NK-92 treated with Interleukin-12 subunit alpha and Interleukin-12 subunit beta, amount 100 ng/mL, for 24 hours (cell line): ENCODE results near the gene KIF2C.
A peak's percentile ranks its signal among the peaks of the same experiment; 100 is the strongest.
"Not testable (repeated sequence)": the region's sequence is repeated elsewhere in the genome, so short reads cannot be mapped to it uniquely, and the experiment has no call there.

Experiments
- DNase-seq: peaks from one replicate; lab custom pipeline; 2025; lab: John Stamatoyannopoulos, UW

Gene KIF2C

DNA sequence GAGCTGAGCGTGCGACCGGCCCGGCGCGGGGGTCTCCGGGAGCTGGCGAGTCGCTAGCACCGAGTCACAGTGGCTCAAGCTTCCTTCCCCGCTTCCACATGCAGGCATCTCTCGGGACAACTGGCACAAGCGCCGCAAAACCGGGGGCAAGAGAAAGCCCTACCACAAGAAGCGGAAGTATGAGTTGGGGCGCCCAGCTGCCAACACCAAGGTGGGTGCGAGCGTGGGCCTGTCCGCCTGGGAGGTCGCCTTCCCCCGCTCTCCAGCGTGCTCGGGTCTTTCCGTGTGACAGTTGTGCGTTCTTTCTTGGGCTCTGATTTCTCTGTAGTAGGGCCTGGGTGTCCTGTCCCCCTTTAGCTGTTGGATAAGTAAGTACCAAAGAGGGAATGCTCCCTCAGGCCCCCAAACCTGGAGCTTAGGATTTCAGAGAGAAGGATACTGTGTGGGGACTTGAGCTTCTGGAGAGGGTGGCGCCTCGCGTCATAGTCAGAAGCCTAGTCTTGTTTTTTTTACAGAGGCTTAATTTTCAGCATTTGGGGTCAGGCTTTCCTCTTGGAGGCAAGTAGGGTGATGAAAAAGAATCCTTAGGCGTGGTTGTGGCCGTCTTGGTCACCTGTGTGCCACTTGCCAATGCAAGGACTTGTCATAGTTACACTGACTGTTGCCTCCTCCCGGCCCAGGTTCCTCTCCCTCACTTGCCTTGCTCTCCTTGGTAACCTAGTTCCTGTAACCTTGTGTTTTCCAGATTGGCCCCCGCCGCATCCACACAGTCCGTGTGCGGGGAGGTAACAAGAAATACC is 36.5 kb downstream of the KIF2C start:
- DNase-seq: peak; percentile 51

DNA sequence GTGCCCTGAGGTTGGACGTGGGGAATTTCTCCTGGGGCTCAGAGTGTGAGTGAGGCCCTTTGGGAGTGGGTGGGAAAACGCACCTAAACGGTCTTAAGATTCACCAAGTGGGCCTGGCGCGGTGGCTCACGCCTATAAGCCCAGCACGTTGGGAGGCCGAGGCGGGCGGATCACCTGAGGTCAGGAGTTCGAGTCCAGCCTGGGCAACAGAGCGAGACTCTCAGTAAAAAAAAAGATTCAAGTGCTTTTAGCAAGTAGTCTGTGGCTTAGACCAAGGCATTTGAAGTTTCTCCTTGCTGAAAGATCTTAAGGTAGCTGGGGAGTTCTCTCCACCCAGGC is 37.1 kb downstream of the KIF2C start:
- no peak for DNase-seq

DNA sequence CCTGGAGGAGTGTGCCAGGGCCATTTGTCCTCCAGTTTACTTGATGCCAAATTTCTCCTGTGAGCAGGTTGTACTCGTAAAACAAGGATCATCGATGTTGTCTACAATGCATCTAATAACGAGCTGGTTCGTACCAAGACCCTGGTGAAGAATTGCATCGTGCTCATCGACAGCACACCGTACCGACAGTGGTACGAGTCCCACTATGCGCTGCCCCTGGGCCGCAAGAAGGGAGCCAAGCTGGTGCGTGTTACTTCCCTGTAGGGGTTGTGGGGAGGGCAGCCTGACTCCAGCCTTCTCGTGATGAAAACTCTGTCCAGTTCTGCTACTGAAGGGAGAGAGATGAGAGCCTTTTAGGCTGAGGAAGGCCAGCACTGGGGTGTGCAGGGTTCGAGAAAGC is 37.9 kb downstream of the KIF2C start:
- no peak for DNase-seq

DNA sequence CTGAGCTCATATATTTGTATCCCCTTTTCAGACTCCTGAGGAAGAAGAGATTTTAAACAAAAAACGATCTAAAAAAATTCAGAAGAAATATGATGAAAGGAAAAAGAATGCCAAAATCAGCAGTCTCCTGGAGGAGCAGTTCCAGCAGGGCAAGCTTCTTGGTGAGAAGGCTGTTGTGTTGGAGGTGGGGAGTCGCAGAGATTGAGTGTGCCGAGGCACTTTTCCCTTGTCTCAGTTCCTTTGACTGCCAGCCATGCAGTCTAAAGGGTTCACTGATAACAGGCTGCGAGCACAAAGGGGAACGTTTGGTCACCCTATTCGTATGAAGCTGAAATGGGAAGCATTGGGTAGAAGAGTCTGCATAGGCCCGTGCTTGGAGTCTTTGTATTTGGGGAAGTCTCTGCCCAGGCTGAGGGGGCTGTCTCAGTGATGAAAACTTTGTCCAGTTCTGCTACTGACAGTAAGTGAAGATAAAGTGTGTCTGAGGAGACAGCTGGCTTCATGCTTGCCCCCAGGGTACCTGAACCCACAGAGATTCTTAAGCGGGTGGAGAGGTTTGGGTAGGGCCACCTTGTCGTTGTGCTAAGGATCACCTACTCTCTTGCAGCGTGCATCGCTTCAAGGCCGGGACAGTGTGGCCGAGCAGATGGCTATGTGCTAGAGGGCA is 38.5 kb downstream of the KIF2C start:
- no peak for DNase-seq

DNA sequence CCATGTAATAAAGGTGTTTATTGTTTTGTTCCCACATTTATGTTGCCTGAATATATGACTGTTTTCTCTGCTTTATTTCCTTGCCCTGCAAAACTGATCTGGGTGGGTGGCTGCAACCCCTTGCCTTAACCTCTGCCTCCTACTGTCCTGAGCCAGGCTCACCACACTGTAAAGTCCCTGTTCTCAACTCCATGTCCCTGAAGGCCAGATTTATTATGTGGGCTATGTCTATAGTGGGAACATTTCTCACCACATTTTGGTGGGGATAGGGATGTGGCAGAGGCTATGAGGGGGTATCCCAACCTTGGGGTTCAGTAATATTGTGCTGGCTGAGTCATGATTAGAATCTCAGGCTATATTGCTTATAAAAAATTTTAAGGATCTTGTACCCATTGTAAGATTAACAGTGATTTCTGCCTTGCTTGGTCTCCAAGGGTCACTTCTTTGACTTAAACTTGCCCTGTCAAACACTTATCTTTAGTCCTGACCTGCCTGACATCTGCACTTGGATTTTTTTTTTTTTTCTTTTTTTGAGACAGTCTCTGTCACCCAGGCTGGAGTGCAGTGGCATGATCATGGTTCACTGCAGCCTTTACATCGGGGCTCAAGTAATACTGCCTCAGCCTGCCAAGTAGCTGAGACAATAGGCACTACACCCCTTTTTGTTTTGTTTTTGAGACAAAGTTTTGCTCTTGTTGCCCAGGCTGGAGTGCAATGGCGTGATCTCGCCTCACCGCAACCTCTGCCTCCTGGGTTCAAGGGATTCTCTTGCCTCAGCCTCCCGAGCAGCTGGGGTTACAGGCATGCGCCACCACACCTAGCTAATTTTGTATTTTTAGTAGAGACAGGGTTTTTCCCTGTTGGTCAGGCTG is 39.3 kb downstream of the KIF2C start:
- DNase-seq: no peak

DNA sequence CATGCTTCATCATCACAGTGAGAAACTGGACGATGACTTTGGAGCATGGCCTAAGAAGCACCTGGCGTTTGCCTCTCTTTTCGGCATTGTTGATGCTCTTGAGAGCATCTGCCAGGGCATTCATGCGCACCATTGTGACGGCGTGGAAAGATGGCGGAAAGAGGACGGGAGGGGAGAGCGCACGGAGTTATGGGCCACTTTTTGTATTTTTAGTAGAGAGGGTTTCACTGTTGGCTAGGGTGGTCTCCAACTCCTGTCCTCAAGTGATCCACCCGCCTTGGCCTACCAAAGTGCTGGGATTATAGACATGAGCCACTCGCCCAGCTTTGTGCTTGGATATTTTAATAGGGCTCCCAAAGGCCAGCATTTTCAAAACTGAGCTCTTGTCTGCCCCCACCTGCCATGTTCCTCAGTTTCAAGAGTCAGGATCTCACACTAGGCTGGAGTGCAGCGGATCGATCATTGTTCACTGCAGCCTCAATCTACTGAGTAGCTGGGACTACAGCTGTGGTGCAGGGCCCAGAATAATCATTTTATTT is 41.0 kb downstream of the KIF2C start:
- DNase-seq: no peak

DNA sequence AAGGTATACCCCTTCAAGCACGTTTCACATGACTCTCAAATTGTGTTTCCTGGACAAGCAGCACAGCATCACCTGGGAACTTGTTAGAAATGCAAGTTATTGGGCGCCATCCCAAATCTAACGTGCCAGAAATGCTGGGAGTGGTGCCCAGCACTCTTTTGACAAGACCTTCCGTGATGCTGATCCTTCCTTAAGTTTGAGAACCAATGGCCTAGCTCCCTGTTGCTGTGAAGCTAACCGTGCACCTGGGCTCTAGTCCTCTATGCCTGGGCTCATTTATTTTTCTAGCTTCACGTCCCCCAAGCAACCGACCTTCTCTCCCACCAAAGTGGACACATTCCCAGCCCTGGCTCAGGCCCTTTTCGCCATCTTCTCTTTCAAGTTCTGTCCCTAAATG is 44.1 kb downstream of the KIF2C start:
- no peak for DNase-seq

DNA sequence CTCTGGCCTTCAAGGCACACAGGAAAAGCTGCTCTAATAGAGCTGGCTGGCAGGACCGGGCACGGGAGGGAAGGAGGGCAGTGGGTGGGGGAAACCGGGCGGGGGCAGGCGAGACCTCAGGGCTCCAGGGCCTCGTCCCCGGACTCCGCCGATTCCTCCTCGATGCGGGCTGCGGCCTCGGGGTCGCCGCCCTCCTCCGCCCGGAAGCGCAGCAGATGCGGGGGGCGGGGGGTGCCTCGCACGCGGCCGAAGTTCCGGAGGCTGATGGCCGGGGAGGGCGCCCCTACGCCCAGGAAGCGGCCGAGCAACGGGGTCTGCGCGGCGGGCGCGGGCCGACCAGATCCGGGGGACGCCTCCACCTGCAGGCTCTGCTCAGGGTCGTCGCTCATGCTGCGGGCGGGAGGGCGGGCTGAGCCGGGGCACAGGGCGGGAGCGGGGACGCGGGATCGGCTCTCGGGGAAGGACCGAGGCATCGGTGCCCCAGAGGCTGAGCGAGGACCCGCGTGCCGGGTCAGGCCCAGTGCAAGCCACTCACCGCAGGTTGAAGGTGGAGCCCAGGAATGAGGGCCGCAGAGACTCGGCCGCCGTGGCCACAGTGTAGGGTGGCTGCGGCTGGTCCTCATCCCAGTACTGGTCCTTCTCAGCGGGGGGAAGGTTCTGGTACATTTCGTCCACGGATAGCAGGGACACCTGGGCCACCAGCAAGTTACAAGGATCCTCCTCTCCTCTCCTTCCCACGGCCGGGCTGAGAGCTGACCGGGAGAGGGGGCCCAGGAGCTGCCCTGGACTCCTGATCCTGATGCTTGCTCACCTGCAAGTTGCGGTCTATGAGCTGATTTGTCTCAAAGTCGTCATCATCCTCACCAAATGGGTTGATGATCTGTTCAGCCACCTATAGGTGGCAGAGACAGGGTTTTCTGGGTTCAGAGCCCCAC is 44.7 kb downstream of the KIF2C start:
- no peak for DNase-seq

DNA sequence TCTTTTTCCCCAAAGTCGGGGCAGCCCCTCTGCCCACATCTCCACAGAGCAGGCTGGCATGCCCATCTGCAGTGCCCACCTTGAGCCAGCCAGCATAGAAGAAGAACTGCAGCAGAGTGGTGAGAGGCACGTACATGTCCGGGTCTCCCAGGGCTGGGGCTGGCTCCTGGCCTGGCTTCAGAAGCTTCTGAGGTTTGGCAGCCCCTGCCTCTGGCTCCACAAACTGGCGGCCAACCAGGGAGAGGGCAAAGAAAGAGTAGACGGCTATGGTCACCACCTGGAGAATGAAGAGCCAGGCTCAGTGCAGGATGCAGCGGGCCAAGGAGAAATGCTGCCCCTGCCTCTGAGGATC is 45.4 kb downstream of the KIF2C start:
- DNase-seq: no peak

DNA sequence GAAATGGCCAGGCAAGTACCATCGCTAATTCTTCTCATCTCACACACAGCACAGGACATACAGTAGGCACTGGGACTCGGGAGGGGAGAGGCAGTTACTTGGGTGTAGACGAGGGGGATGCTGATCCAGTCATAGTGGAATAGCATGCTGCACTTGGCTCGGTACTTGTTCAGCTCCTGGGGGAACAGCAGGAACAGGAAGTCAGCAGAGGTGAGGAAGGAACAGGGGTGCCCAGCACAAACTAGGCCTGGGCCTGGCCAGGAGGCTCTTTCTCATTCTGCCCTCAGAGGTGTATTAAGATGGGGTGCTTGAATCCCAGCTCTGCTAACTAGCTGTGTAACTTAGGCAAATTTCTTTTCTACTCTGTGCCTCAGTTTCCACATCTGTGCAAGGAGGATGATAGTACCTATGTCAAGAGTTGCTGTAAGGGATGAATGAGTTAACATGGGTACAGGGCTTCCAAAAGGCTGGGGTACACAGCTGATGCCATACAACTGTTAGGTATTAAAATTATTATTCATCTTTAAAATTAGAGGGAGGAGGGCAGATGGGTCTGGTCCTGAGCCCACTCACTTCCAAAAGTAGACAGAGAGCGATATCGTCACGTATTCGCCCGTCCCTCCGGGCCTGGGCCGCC is 46.0 kb downstream of the KIF2C start:
- DNase-seq: no peak

DNA sequence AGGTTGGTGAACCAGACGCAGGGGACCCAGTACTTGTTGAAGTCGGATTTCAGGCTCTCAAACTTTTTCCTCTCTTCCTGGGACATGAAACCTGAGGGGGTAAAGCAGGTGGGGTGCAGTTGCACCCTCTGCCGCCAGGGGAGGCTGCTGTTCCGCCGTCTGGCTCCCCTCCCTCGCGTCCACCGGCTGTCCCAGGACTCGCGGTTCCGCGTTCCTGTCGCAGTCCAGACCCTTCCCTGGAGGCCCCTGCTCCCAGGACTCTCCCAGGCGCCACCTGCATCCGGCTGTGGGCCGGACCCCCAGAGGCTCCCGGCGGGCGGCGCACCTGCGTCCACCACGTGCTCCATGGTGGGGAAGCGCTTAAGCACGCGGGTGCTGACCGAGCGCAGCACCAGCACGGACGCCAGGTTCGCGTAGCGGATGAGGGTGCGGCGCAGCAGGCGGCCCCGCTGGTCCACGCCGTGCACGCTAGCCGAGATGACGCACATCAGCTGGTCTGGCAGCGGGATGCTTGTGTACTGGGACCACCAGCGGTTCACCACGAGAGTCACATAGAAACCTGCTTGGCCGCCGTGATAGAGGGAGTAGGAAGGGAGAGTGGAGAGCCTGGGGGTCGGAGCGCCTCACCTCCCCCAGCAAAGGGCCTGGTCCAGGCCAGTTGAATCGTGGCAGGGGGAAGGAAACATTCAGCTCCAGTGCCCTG is 46.7 kb downstream of the KIF2C start:
- peak; percentile 49 for DNase-seq

DNA sequence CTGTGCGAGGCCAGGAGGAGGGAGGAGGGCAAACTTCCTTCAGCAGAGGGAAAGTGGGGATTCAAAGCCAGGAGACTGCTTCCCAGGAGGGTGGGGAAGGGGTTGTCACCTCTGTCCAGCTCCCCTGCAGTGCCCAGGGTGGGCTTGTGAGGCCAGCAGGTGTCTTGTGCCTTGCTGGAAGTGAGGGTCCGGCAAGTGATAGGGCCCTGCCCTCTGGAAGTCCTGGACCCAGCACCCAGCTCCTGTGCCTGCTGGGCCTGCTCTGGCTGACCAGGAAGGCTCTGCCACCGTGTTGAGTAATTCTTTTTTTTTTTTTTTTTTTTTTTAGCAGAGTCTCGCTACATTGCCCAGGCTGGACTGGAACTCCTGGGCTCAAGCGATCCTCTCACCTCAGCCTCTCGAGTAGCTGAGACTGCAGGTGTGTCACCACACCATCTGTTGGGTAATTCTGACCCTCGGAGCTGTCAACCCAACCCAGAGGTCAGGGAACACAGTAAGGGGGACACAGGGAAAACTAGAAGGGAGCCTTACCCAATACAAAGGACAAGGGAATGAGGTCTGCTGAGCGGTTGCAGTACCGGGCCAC is 47.3 kb downstream of the KIF2C start:
- DNase-seq: no peak

DNA sequence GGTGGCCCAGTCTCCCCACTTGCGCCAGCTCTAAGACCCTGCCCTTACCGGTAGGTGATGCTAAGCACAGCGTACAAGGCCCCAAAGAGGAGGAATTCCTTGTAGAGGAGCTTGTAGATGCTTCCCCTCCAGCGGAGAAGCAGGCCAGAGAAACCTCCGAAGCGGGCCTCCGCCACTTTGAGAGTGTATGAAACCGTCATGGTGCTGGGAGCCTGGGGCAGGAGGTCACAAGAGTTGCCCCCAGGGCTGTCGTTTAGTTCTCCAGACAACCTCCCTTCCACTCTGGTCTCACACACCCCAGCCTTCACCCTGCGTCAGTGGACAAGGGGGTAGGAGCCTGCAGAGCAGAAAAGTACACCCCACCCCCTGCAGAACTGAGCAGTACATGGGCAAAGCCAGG is 47.9 kb downstream of the KIF2C start:
- DNase-seq: no peak

DNA sequence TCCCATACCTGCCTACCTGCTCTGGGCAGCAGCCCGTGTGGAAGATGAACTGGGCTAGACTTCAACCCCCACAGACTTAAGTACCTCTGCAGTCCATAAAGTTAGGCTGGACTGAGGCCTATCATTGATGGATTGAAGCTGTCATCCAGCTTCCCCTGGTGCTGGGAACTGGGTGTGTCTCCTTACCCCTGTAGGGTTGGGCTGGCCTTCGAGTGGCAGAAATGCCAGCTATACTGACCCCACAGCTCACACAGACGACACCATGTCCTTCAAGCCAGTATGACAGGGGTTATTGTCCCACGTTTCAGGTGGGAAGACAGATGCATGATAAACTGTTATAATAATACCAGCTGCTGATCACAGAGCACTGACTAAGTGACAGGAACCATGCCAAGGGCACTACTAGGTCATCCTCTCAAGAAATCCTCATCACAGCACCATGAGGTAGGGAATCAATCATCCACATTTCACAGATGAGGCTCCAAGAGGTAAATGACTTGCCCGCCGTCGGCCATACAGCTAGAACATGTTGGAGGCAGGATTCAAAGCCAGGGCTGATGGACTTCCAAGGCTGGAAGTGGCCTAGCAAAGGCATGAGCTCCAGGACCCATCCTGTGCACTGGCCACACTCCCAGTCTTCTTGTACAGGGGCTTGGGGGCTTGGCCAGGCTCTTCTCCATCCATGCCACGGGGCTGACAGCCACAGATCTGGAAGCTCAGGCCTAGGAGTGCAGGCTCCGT is 48.7 kb downstream of the KIF2C start, which contains the start of gene BEST4:
Gene BEST4 (minus strand): TSS at position 51 of the 741 bp plus-strand sequence. CDS start 465 bp downstream, outside the sequence.
- no peak for DNase-seq

DNA sequence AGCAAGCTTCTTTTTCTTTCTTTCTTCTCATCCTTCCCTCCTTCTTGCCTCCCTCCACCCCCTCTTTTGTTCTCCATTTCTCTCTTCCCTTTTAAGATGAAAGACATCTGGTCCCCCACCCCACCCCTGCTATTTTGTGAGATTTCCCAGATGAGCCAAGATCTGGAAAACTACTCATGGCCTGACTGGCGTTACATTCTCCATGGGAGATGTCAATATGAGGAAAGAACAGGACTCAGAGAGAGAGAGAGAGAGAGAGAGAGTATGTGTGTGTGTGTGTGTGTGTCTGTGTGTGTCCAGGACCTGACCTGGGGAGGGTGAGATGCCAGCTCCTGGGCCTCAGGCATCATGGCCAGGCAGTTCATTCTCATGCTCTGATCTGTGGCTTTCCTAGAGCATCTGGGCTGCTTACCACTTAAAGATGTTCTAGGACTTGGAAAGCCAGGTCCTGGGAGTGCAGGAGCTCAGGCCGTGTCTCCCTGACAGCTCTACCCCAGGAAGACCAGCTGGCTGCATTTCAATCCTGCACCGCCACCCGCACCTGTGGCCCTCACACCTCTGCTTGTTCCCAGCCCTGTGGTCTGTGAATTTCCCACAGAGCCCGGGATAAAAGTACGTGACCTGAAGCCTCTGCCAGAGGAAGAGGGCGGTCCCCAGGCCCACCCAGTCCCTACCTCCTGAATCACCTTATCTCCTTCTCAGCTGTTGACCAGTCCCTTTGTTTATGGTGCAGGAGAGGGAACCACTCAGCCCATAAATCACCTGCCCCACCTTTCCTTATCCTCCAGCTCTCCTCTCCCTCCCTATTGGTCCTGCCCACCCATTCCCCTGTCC is 51.5 kb downstream of the KIF2C start:
- no peak for DNase-seq

DNA sequence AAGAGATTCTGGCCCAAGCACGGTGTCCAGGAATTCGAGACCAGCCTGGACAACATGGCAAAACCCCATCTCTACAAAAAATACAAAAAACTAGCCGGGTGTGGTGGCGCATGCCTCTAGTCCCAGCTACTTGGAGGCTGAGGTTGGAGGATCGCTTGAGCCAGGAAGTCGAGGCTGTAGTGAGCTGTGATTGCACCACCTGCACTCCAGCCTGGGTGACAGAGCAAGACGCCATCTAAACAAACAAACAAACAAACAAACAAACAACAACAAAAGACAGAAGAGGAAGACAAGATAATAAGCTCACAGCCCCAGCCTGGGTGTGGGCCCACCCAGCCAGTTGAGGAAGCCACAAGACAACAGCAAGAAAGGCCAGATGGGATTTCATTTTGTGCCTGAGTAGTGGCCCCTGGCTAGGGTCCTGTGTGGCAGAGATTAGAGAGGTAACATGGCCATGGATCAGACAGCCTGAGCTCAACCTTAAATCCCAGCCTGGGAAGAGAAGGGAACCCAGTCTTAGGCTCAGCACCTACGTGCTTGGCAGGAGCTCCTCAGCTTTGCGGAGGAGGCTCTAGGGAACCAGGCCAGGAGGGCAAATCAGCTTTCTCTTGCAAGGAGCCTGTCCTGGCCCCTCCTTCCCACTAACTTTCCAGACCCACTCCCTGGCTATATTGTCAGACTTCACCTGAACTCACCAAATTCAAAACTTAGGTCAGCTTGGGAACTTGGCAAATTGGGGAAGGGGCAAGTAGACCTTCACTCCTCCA is 53.3 kb downstream of the KIF2C start:
- no peak for DNase-seq

DNA sequence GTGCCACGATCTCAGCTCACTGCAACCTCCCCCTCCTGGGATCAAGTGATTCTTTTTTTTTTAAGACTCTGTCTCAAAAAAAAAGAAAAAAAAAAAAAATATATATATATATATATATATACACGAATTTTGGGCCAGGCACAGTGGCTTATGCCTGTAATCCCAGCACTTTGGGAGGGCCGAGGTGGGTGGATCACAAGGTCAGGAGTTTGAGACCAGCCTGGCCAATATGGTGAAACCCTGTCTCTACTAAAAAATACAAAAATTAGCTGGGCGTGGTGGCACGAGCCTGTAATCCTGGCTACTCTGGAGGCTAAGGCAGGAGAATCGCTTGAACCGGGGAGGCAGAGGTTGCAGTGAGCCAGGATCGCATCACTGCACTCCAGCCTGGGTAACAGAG is 58.2 kb downstream of the KIF2C start:
- not testable (repeated sequence) for DNase-seq
